NCI-H226 (cell line): ENCODE results near the gene TLE7.

Experiments used
- DNase-seq: peaks from one replicate; pipeline ENCODE4 v3.0.0-alpha.2; 2015

TLE7 gene

GRCh38 chr16:71412270-71413160, 29.3 kb downstream of the TLE7 start:
- peak; percentile 64 for DNase-seq

GRCh38 chr16:71410146-71410545, 31.7 kb downstream of the TLE7 start:
- no peak for DNase-seq

- peak; percentile 96 for DNase-seq
Measured at GRCh38 chr16:71409011-71409775, 32.7 kb downstream of the TLE7 start.

GRCh38 chr16:71408536-71408935, 33.3 kb downstream of the TLE7 start:
- peak; percentile 85 for DNase-seq

GRCh38 chr16:71407731-71408130, 34.1 kb downstream of the TLE7 start:
- DNase-seq = no peak

GRCh38 chr16:71406724-71407123, 35.1 kb downstream of the TLE7 start:
- no peak for DNase-seq

- DNase-seq = no peak
Measured at GRCh38 chr16:71406316-71406715, 35.5 kb downstream of the TLE7 start.

- no peak for DNase-seq
Measured at GRCh38 chr16:71404364-71404763, 37.5 kb downstream of the TLE7 start.

- DNase-seq = no peak
Measured at GRCh38 chr16:71402674-71403073, 39.2 kb downstream of the TLE7 start.

GRCh38 chr16:71402007-71402406, 39.8 kb downstream of the TLE7 start:
- DNase-seq = no peak

GRCh38 chr16:71399801-71400563, 41.9 kb downstream of the TLE7 start:
- DNase-seq = peak; percentile 71

- DNase-seq = no peak
Measured at GRCh38 chr16:71396594-71396993, 45.3 kb downstream of the TLE7 start.

- DNase-seq = no peak
Measured at GRCh38 chr16:71389330-71389729, 52.5 kb downstream of the TLE7 start.

GRCh38 chr16:71387045-71387871, 54.6 kb downstream of the TLE7 start:
- no peak for DNase-seq

GRCh38 chr16:71384073-71384724, 57.7 kb downstream of the TLE7 start:
- DNase-seq = no peak

- peak; percentile 99 for DNase-seq
Measured at GRCh38 chr16:71383054-71383773, 58.6 kb downstream of the TLE7 start.

- DNase-seq = no peak
Measured at GRCh38 chr16:71380831-71381230, 61.0 kb downstream of the TLE7 start.
